Astrocyte of the spinal cord (primary cell): ENCODE data around the gene HMX3.

Experiments
- DNase-seq: peaks from one replicate; pipeline ENCODE4 v3.0.0; 2011; ENCODE audit warnings: low read depth, low spot score
- H3K4me3 ChIP-seq: 2 replicates; pipeline ENCODE4 v1.5.1; 2011; ENCODE audit warnings: low read depth, mild to moderate bottlenecking, low read length, moderate library complexity
- CTCF ChIP-seq: IDR thresholded peaks from 2 replicates; pipeline ENCODE4 v1.5.1; 2012; ENCODE audit warnings: low read depth, mild to moderate bottlenecking, low read length, inconsistent platforms
- in situ Hi-C: cut with HindIII; loops from 2 replicates; pipeline ENCODE4 v1.10.0; 2017; ENCODE audit warnings: low sequenced_read_pairs

Gene HMX3

GRCh38 chr10:123150986-123151736, 15.4 kb downstream of the HMX3 start:
- DNase-seq = no peak
- no peak for TF ChIP-seq CTCF
- H3K4me3 ChIP-seq = no peak overlapping the region
- in situ Hi-C loops = no loop called here

- no peak for TF ChIP-seq CTCF
- no peak for DNase-seq
- in situ Hi-C loops = no loop called here
- no peak overlapping the region for H3K4me3 ChIP-seq
Observed at GRCh38 chr10:123151737-123152135, 16.0 kb downstream of the HMX3 start.

- no peak overlapping the region for H3K4me3 ChIP-seq
- no peak for DNase-seq
- TF ChIP-seq CTCF = no peak
- in situ Hi-C loops = no loop called here
Observed at GRCh38 chr10:123153486-123154091, 17.8 kb downstream of the HMX3 start.

GRCh38 chr10:123154092-123154710, 18.4 kb downstream of the HMX3 start, which contains the start of gene BUB3:
Gene BUB3 (plus strand): TSS chr10:123154402. CDS start chr10:123154918, 516 bp downstream.
- peak; percentile 100 for DNase-seq
- TF ChIP-seq CTCF = no peak
- in situ Hi-C loops = no loop called here
- peak within 1 kb of the TSS; percentile 98 for H3K4me3 ChIP-seq

GRCh38 chr10:123154711-123155505, 19.1 kb downstream of the HMX3 start:
- DNase-seq = peak; percentile 58
- TF ChIP-seq CTCF = no peak
- H3K4me3 ChIP-seq = peak overlapping the region; percentile 98
- in situ Hi-C loops = no loop called here

GRCh38 chr10:123156078-123156477, 20.3 kb downstream of the HMX3 start:
- peak overlapping the region; percentile 98 for H3K4me3 ChIP-seq
- no peak for TF ChIP-seq CTCF
- DNase-seq = no peak
- in situ Hi-C loops = no loop called here
